Mucosa of gallbladder (tissue), 1 donor: ENCODE data around the gene LY6G6C. TPM values are rescaled to one million over a fixed set of nuclear protein-coding genes. Genes with fewer than 3 reads are reported as not detected.
"Not testable (repeated sequence)": the region's sequence is repeated elsewhere in the genome, so short reads cannot be mapped to it uniquely, and the experiment has no call there.

Experiments
- DNase-seq: peaks from one replicate; pipeline ENCODE4 v3.0.0-alpha.2; 2020; ENCODE audit warnings: low spot score
- total RNA-seq: library from RNA; stranded (reverse); gene quantifications from one replicate; pipeline ENCODE4 v1.2.1, GENCODE V29; 2021
- donor health status: DM: no; HTN: no; CAD: no.

Gene LY6G6C
- total RNA-seq, 1 donor from 2014 or later = not detected

DNA sequence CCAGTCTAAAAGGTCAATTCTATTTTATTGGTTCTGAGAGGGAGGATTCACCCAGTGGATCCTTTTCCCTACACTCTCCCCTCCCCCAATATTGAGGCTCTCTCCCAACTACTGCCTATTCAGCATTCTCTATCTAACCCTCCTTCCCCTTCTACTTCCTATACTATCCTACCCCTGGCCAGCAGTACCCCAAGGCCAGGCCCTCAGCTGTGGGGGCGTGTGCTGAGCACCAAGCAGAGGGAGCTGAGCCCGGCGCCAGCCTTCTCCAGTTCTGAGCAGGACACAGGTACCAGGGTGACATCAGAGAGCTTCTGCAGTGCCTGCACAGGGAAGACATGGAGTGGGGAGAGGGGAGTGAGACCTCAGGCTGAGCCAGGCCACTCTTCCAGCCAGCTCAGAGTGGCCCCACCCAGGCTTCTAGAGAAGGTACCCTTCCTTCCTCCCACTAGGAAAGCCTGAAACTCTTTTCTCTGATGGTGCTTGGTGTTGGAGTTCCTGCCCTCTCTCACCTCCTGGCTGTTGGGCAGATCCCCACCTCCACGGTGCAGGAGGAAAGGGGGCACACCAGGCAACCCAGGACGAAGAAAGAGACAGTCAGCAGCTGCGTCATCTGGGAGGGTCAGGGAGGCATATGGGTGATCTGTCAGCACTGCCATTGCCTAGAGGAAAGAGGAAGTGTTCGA, 5.6 kb upstream of the LY6G6C start:
- DNase-seq = no peak

DNA sequence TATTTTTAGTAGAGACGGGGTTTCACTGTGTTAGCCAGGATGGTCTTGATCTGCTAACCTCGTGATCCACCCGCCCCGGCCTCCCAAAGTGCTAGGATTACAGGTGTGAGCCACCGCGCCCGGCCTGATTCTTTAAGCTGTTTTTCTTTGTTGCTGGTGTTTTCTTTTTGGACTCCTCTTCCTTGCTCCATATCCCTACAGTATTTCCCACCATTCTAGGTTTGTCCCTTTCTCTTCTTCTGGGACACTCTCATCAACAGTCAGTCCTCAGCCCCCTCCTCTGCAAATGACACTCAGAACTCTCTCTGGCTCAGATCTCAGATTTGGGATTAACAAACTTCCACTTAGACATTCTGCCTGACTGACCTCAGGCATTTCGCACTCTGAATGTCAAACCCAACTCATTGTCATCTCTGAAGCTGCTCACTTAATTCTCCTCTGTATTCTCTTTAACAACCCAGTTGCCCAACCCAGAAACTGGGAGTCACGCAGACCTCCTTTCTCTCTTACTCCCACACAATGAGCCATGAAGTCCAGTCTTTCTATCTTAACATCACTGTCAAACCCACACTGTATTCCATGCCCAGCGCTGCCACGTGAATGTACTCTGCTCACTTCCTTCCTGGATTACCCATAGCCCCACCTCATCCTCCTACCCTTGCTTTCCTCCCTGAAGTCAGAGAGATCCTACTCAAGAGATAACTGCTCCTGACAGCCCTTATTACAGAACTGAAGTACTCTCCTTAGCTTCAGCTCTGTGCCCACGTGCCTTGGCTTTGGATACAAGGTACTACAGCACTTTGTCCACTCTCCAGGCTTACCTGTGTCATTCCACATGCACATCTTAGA, 4.2 kb upstream of the LY6G6C start:
- DNase-seq = no peak

DNA sequence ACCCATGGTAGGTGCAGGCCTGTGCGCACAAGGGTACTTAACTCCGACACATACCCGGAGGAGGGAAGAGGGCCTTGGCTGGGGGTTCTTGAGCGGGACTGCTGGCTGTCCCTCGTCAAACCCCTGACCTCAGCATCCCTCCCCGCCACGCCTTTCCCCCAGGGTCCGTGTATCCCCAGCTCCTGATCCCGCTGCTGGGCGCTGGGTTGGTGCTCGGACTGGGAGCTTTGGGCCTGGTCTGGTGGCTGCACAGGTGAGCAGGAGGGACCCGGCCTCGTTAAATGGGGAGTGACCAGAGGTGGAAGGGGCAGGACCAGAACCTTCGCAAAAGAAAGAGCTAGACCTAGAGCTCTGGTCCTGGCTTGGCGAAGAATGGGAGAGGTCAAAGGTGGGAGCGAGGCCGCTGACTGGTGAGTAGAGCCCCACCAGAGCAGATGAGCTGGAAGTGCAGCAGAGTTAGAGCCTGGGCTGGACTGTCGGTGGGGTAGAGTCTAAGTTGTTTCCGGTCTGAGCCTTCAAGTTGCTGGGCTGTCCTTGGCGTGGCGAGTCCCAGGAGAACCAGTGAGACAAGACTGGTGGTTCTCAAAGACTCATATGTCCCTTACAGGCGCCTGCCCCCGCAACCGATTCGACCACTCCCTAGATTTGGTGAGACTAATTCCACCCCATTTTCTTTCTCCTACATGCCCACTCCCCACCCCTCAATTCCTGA, 2.6 kb upstream of the LY6G6C start:
- no peak for DNase-seq

DNA sequence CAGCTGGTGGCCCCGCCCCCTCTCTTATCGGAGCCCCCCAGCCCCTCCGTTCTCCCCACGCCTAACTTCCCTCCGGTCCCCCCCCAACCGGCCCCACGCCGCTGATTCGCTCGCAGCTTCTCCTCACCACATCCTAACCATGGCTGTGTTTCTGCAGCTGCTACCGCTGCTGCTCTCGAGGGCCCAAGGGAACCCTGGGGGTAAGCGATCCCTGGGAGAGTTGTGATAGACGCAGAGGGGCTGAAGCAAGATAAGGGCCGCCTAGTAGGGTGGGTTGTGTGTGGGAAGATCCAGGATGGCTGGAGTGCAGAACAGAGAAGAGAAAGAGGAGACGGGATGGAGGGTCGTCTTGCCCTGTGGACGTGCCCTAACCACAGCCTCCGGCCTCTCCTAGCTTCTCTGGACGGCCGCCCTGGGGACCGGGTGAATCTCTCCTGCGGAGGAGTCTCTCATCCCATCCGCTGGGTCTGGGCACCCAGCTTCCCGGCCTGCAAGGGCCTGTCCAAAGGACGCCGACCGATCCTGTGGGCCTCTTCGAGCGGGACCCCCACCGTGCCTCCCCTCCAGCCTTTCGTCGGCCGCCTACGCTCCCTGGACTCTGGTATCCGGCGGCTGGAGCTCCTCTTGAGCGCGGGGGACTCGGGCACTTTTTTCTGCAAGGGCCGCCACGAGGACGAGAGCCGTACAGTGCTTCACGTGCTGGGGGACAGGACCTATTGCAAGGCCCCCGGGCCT, 1.9 kb upstream of the LY6G6C start, which contains the start of gene MPIG6B:
MPIG6B (plus strand) TSS at position 129 of the 735 bp plus-strand sequence; CDS start at position 140, 11 bp downstream.
- DNase-seq = no peak

DNA sequence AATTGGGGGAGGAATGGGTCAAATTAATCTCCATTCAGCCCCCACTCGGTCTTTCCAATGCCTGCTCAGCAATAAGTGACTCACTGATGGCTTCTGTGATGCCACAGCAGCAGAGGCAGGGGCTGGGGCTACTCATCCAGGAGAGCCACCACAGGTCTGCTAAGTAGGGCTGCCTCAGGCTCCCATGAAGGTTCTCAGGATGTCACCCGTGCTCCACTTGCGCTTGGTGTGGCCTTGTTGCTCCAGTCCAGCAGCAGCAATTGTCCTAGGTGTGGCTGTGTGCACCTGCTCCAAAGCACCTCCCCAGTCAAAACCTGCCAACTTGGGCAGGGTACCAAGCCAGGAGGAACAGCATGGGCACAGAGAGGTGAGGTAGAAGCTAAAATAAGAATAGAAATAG, 627 bp upstream of the LY6G6C start:
- no peak for DNase-seq

DNA sequence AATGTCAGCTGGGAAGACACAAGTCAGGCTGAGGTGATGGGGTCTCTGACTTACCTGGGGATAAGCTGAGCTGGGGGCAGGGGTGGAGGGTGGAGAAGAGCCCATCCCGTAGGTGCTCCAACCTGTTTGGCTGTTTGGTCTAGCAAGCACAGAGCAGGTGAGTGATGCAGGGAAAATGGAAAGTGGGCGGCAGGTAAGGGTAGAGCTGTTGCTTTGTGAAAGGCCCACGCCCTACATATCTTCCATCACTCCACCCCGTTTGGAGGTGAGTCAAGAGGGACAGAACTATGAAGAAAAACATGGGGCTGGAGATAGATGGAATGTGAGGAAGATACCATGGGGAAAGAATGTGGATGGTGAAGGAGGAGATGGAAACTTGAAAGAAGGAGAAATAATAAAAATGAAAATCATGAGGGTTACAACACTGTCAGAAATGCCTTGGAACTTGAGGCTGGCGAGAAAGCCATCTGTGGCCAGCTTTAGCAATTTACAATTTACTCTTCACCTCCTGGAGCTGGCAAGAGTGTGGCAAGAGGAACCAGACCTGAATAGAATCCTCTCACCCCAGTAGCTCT, 1.3 kb downstream of the LY6G6C start:
- DNase-seq = no peak

DNA sequence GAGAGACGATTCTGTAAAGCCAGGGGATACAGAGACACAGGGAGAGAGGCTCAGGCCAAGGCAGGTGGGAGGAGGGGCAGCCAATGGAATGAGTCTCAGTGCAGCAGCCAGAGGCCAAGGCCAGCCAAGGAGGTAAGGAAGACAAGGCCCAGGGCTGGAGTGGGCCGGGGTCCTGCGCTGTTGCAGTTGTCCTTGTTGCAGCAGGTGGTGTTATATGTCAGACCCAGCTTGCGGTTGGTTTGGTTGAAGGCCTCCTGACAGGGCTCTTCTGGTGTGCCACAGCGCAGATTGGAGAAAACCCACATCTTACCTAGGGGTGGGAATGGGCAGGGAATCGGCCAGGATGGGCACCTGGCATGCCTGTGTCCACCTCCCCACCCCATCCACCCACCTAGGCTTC, 2.5 kb downstream of the LY6G6C start:
- DNase-seq = no peak

DNA sequence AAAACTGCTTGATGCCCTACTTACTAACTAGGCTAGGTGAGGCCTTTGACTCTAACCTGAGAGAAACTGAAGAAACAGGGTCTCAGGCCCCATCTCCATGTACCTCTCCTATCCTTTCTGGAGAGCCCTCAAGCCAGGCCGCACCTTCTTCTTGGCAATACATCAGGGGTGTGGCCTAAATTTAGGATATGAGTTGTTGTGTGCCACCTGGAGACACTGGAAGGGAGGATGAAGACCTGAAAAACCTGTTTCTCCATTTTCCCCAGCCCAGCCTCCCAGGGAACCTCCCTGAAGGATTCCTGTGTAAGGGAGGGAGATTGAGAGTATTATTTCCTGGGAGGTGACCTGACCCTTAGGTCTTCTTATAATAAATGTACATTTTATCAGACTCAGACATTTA, 3.3 kb downstream of the LY6G6C start:
- DNase-seq = no peak

DNA sequence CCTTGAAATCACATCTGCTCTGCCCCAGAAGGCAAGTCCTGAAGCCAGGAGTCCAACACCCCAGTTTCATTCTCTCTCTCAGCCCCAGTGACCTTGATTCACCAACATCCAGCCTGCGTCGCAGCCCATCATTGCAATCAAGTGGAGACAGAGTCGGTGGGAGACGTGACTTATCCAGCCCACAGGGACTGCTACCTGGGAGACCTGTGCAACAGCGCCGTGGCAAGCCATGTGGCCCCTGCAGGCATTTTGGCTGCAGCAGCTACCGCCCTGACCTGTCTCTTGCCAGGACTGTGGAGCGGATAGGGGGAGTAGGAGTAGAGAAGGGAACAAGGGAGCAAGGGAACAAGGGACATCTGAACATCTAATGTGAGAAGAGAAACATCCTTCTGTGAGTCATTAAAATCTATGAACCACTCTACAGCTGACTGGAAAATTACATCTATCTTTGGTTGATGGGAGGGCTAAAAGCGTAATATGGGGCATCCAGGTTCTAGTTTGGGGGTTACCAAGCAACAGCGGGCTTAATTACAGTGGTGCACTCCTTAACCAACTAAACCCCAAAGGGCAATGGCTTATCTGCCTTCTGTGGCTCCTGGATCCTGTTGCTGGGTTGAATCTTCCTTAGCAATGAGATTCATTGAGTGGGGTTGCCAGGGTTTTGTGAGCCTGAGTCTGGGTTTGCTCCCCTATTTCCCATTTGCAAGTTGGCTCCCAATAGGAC, 3.9 kb downstream of the LY6G6C start:
- no peak for DNase-seq

DNA sequence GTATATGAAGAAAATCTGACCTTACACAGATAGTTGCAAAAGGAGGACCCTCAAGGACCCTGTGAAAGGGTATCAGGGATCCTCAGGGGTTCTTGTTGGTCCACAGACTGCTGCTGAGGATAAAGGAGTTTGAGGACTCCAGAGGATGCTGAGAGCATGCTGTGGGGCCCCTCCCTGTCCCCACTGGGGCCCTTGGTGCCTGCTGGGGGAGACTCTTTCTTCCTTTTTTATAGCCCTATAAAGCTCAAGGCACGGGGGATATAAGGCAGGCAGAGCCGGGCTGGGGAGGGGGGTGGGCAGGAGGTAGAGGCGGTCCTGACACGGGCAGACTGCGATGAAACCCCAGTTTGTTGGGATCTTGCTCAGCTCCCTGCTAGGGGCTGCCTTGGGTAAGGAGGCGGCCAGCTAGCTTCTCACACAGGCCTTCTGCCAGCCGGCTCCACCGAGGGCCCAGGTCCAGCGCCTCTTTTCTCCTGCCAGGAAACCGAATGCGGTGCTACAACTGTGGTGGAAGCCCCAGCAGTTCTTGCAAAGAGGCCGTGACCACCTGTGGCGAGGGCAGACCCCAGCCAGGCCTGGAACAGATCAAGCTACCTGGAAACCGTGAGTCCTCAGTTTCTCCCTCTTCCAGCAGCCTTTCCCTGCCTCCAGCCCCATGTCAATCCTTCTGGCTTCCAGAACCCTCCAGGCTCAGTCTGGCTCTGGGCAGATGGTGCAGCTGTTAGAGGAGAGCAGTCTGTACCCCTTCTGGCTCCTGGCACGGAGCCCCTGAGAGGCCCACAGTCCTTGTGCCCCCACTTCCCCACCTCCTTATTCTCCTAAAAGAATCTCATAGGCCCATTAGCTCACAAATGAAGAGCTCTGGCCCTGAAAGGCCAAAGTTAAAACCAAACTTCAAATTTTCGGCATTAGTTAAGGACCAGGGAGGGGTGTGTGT, 6.3 kb downstream of the LY6G6C start, which contains the start of gene LY6G6D:
LY6G6D (plus strand) TSS at position 327 of the 937 bp plus-strand sequence; CDS start at position 335, 8 bp downstream.
- DNase-seq = no peak

DNA sequence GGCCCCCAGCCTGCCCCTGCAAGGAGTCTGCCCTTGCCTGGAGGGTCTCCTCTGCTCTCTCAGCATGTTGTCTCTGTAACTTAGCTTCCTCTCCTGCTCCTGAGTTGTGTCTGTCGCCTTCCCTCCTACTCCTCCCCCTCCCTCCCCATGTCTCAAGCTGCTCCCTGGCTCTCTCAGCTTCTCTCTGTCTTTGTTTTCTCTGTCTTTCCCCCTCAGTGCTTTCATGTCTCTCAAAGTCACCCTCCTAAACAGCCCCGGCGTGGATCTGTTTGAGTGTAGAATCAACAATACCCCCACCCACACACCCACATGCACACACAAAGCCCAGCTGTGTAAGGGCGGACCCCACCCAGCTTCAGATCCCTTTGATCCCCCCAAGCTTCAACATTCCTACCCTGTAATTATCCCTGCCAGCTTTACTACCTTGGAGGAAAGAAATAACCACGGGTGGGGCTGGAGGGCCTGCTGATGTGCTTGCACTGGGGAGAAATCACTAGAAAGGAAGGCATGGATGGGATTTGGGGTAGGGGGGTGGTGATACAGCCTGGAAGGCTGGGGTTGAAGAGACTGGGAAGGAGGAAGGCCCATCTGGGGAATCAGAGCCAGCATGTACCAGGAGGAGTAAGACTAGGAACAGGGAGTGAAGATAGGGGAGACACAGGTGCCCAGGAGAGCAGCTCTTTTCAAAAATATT, 7.4 kb downstream of the LY6G6C start:
- no peak for DNase-seq

DNA sequence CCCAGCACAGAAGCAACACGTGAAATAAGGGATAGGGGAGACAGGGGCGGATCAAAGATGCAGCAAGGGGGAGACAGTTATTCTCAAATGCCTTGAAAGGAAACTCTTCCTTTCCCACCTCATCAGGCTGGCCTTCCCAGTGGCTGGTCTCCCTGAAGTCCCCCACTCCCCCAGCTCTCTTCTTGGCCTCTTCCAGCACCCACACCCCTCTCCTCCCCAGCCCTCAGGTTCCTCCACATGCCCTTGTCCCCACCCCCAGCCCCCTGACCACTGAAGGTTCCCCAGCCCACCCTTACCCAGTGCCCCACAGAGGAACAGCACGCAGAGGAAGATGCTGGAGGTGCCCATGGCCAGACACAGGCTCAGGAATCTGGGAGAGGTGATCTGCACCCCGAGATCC, 8.1 kb downstream of the LY6G6C start:
- DNase-seq = no peak

DNA sequence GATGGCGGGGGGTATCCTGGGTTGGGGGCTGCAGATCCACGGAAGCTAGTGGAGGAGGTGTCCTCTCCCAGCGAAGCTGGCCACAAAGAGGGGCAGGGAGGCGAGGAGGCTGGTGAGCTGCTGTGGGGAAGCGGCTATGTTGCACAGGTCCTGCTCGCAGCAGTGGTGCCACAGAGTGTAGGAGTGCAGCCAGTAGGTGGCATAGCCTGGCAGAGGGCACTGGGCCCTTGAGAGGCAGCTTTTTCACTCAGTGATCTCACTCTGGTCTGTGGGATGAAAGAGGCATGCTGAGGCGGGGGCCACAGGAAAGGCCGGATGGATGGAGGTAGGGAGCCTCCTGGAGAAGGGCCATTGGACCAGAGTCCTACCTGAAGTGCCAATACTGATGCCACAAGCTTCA, 9.2 kb downstream of the LY6G6C start:
- no peak for DNase-seq

DNA sequence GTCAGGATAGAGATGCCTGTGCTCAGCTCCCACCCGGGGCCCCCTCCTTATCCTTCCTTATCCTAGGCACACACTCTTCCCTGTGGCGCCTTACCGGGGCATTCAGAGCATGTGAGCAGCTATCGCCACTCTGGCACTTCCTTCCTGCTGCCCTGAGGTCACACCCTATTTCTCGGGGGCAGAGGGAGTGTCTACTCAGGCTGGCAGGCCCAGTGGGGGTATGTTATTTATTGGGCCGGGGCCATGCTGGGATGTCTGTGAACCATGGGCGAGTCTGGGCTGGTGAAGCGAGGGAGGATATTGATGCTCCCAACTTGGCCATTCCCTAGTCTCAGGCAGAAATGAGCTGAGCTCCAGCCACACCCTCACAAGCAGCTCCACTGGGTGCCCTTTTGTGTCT, 10.3 kb downstream of the LY6G6C start:
- DNase-seq = no peak

DNA sequence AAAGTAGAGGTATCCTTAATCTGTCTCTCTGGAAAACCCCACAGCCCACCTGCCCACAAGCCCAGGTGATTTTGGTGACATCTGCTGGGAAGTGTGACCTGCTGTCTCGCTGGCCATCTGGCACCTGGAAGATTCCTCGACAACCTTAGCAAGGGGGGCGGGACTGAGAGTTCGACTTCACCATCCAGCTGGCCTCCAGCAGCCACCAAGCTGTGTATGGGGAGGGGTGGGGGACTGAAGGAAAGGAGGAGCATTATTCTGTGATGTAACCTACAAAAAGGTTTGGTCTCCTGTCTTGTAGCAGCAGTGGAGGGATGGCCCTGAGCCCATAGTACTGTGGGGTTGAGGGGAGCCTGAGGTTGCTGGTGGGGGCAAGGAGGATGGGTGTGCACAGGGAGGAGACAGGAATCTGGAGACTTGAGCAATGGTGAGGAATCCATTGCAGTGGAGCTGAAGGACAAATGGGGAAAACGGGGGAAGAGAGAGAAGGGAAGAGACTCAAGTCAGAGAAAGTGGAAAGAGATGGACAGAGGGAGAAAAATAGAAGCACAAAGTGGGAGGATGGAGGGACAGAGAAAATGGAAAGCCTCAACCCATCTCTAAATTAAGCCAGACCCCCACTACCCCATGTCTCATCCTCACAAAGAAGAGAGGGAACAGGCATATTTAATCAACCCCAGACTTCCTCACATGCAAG, 10.9 kb downstream of the LY6G6C start:
- no peak for DNase-seq

DNA sequence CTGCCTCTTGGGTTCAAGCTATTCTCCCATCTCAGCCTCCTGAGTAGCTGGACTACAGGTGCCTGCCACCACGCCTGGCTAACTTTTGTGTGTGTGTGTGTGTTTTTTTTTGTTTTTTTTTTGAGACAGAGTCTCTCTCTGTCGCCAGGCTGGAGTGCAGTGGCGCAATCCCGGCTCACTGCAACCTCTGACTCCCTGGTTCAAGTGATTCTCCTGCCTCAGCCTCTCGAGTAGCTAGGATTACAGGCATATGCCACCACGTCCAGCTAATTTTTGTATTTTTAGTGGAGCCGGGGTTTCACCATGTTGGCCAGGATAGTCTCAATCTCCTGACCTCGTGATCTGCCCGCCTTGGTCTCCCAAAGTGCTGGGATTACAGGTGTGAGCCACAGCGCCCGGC, 12.4 kb downstream of the LY6G6C start:
- not testable (repeated sequence) for DNase-seq

DNA sequence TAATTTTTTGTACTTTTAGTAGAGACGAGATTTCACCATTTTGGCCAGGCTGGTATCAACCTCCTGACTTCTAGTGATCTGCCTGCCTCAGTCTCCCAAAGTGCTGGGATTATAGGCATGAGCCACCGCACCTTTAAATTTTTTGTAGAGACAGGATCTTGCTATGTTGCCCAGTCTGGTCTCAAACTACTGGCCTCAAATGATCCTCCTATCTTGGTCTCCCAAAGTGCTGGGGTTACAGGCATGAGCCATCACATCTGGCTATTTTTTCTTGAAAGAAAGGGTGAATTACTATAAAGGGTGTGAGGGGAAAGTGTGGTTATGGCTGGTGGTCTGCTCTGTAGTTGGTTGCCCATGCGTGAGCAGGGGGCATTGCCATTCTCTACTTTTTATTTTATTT, 13.3 kb downstream of the LY6G6C start:
- DNase-seq = no peak

DNA sequence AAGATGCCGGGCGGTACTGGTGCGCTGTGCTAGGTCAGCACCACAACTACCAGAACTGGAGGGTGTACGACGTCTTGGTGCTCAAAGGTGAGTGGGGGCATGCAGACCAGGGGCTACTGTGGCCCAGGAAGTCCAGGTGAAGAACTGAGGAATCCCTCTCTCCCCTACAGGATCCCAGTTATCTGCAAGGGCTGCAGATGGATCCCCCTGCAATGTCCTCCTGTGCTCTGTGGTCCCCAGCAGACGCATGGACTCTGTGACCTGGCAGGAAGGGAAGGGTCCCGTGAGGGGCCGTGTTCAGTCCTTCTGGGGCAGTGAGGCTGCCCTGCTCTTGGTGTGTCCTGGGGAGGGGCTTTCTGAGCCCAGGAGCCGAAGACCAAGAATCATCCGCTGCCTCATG, 13.8 kb downstream of the LY6G6C start:
- no peak for DNase-seq
